ENCODE results near the gene SUMO4. TPM values are rescaled to one million over a fixed set of nuclear protein-coding genes. Genes with fewer than 3 reads are reported as not detected.

Gene SUMO4
- total and polyA plus RNA-seq, 2 of the 4 experiments (the other 2 are of a cell fraction) = 2.2 TPM; not detected in 1

DNA sequence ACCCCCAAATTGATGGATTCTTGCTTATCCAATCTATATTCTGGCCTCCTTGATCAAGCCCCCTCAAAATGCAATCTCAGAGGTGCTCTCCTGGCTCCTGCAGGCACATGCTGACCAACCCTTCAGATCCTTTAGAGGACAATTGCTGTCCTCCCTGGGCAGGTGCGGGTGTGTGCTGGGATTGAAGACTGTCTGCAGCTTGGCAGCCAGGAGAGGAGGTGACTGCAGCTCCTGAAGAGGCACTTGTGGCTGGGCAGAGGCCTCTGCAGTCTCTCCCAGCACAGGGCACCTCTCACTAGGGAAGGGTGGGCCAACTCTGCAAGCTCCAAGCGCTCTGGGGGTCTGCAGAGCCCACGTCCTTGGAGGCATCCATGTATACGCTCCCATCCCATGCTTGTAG is 28.5 kb downstream of the SUMO4 start:
- H4K91ac ChIP-seq (ENCODE audit: insufficient read depth, low read depth, low read length) = no peak overlapping the region
- H3K4me2 ChIP-seq (ENCODE audit: low read depth, low read length) = no peak overlapping the region
- no peaks in the 10 kb centered on the region for H3K9me1 ChIP-seq (ENCODE audit: insufficient read depth, low read length)
- no peak overlapping the region for H2BK15ac ChIP-seq (ENCODE audit: low read depth, low read length)
- no peak overlapping the region for H2AK9ac ChIP-seq (replicated peaks; ENCODE audit: low read depth, low read length, poor library complexity)
- H4K5ac ChIP-seq (ENCODE audit: low read depth, low read length) = no peak overlapping the region
- peaks cover 4% of the 10 kb centered on the region; the same call in 1 of the 2 replicates for H3K4me1 ChIP-seq (ENCODE audit: control insufficient read depth, insufficient read depth, low read length)
- no peak overlapping the region for H2AK5ac ChIP-seq (ENCODE audit: low read depth, low read length)
- 90% methylated on average over 2 of the region's 4 CpGs; no CpG with 5 or more reads in 1 of the 2 experiments for WGBS, 2 experiments (ENCODE audit: extremely low coverage in 2 of 2, insufficient read length in 1 of 2)
- no peaks in the 10 kb centered on the region for H4K20me1 ChIP-seq (ENCODE audit: insufficient read depth, low read length)
- H3K56ac ChIP-seq (ENCODE audit: extremely low read depth, insufficient read depth, low read length) = no peak overlapping the region
- ChIA-PET CTCF (no interaction called here), POLR2A (ENCODE audit: unreplicated experiment) (no interaction called here)
- H2AFZ ChIP-seq (replicated peaks; ENCODE audit: low read length, poor library complexity) = no peak overlapping the region
- H2BK120ac ChIP-seq (ENCODE audit: low read depth, low read length) = no peak overlapping the region
- no peak overlapping the region for H3K14ac ChIP-seq (replicated peaks; ENCODE audit: low read depth, low read length)
- no peak overlapping the region for H3K18ac ChIP-seq (ENCODE audit: low read depth, low read length)
- intact Hi-C loops (cut with micrococcal nuclease) (no loop called here), dilution Hi-C loops (cut with HindIII; ENCODE audit: low sequenced_read_pairs, unreplicated experiment) (no loop called here), in situ Hi-C loops (cut with MboI; ENCODE audit: low sequenced_read_pairs) (loop anchor here (5.0 to 10.0 kb wide), 3 partner anchors 346 to 844 kb away; no protein-coding TSS in a partner anchor)
- DNase-seq = no peak
- H4K8ac ChIP-seq (ENCODE audit: low read depth in 2 of 2, low read length in 2 of 2) = no peak overlapping the region
- BruUV-seq (replicated peaks) = no TSS peak
- no peak for ATAC-seq (ENCODE audit: low read depth)
- H3K4ac ChIP-seq (ENCODE audit: low read depth, low read length) = no peak overlapping the region
- H3K79me1 ChIP-seq (ENCODE audit: low read depth in 1 of 2, low read length in 2 of 2) = no peaks in the 10 kb centered on the region
- no peak overlapping the region for H3K23ac ChIP-seq (ENCODE audit: low read depth, low read length)
- H2BK5ac ChIP-seq (ENCODE audit: low read depth, low read length, poor library complexity, severe bottlenecking) = no peak overlapping the region
- H3K9me3 ChIP-seq (ENCODE audit: control insufficient read depth, insufficient read depth, low read length) = no peaks in the 10 kb centered on the region
- peaks cover 4% of the 10 kb centered on the region for H3K27me3 ChIP-seq (ENCODE audit: control insufficient read depth, insufficient read depth, low read length)
- H2BK20ac ChIP-seq (ENCODE audit: low read depth, low read length) = no peak overlapping the region
- no peaks in the 10 kb centered on the region for H3K36me3 ChIP-seq (ENCODE audit: control insufficient read depth, insufficient read depth, low read length)
- H3K9ac ChIP-seq (ENCODE audit: low read depth, low read length) = no peak overlapping the region
- H3K4me3 ChIP-seq (ENCODE audit: insufficient read depth, low read depth, low read length) = no peak overlapping the region
- TF ChIP-seq RAD21 (IDR thresholded peaks at IDR 0.05; ENCODE audit: low read length) (no peak), BHLHE40 (IDR thresholded peaks at IDR 0.05; ENCODE audit: low read depth, low read length) (no peak), CEBPB (IDR thresholded peaks at IDR 0.05; ENCODE audit: low read depth, low read length) (no peak), RFX5 (IDR thresholded peaks at IDR 0.05; ENCODE audit: low read depth, low read length) (no peak), NFE2L2 (IDR thresholded peaks at IDR 0.05; ENCODE audit: low read depth, low read length) (no peak), FOS (IDR thresholded peaks at IDR 0.05; ENCODE audit: low read depth, low read length) (no peak), CHD1 (IDR thresholded peaks at IDR 0.05; ENCODE audit: low read depth, low read length) (no peak), MAFK (IDR thresholded peaks at IDR 0.05; ENCODE audit: low read depth, low read length) (no peak), MXI1 (IDR thresholded peaks at IDR 0.05; ENCODE audit: borderline replicate concordance, low read depth, low read length) (no peak), MAZ (IDR thresholded peaks at IDR 0.05; ENCODE audit: borderline replicate concordance, low read depth, low read length) (no peak), USF2 (IDR thresholded peaks at IDR 0.05; ENCODE audit: low read depth, low read length) (no peak), SMC3 (IDR thresholded peaks at IDR 0.05; ENCODE audit: low read depth, low read length) (no peak), RCOR1 (IDR thresholded peaks at IDR 0.05; ENCODE audit: insufficient replicate concordance, low read length) (no peak), POLR2A (IDR thresholded peaks at IDR 0.05; ENCODE audit: low read depth, low read length) (no peak)
- TF ChIP-seq, protein P1, sequence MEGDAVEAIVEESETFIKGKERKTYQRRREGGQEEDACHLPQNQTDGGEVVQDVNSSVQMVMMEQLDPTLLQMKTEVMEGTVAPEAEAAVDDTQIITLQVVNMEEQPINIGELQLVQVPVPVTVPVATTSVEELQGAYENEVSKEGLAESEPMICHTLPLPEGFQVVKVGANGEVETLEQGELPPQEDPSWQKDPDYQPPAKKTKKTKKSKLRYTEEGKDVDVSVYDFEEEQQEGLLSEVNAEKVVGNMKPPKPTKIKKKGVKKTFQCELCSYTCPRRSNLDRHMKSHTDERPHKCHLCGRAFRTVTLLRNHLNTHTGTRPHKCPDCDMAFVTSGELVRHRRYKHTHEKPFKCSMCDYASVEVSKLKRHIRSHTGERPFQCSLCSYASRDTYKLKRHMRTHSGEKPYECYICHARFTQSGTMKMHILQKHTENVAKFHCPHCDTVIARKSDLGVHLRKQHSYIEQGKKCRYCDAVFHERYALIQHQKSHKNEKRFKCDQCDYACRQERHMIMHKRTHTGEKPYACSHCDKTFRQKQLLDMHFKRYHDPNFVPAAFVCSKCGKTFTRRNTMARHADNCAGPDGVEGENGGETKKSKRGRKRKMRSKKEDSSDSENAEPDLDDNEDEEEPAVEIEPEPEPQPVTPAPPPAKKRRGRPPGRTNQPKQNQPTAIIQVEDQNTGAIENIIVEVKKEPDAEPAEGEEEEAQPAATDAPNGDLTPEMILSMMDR (conservative IDR thresholded peaks at IDR 0.05; ENCODE audit: low read depth, low read length) = no peak
- TF ChIP-seq, protein P2, sequence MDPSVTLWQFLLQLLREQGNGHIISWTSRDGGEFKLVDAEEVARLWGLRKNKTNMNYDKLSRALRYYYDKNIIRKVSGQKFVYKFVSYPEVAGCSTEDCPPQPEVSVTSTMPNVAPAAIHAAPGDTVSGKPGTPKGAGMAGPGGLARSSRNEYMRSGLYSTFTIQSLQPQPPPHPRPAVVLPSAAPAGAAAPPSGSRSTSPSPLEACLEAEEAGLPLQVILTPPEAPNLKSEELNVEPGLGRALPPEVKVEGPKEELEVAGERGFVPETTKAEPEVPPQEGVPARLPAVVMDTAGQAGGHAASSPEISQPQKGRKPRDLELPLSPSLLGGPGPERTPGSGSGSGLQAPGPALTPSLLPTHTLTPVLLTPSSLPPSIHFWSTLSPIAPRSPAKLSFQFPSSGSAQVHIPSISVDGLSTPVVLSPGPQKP (IDR thresholded peaks at IDR 0.05; ENCODE audit: borderline replicate concordance, low read depth, low read length) = no peak
- no peak overlapping the region for H3K27ac ChIP-seq (ENCODE audit: insufficient read depth, low read length)
